Measurements from ENCODE around the gene LSM14B. TPM values are rescaled to one million over a fixed set of nuclear protein-coding genes. Genes with fewer than 3 reads are reported as not detected.

LSM14B gene
- polyA plus RNA-seq, 1 experiment: 26.2 TPM

GRCh38 chr20:62117362-62117646 is 5.0 kb upstream of the LSM14B start:
- ChIA-PET CTCF (no interaction called here), POLR2A (no interaction called here)
- H3K4me3 ChIP-seq (ENCODE audit: low read depth, low read length): no peak overlapping the region
- TF ChIP-seq CTCF (IDR thresholded peaks at IDR 0.05; ENCODE audit: low read depth, low read length): no peak
- no peak overlapping the region for H3K27ac ChIP-seq (ENCODE audit: low read depth, low read length)
- peaks cover 29% of the 10 kb centered on the region for H3K27me3 ChIP-seq (ENCODE audit: control insufficient read depth, insufficient read depth, low read length)
- DNase-seq (ENCODE audit: low read depth, low spot score): no peak
- peaks cover 35% of the 10 kb centered on the region for H3K9me3 ChIP-seq (ENCODE audit: control insufficient read depth, insufficient read depth, low read length)

- POLR2A ChIA-PET: no interaction called here
- CTCF ChIA-PET: no interaction called here
- DNase-seq (ENCODE audit: low read depth, low spot score): no peak
- H3K9me3 ChIP-seq (ENCODE audit: control insufficient read depth, insufficient read depth, low read length): peaks cover 31% of the 10 kb centered on the region
- no peak for TF ChIP-seq CTCF (IDR thresholded peaks at IDR 0.05; ENCODE audit: low read depth, low read length)
- H3K4me3 ChIP-seq (ENCODE audit: low read depth, low read length): no peak overlapping the region
- peaks cover 29% of the 10 kb centered on the region for H3K27me3 ChIP-seq (ENCODE audit: control insufficient read depth, insufficient read depth, low read length)
- no peak overlapping the region for H3K27ac ChIP-seq (ENCODE audit: low read depth, low read length)
These were observed 4.6 kb upstream of the LSM14B start for GRCh38 chr20:62117658-62118057.

GRCh38 chr20:62118113-62119043 is 3.9 kb upstream of the LSM14B start:
- CTCF ChIA-PET: interaction anchor here (0.6 kb wide), 1 partner anchor 107 kb away, joined by 3 read pairs; no protein-coding TSS in a partner anchor
- peaks cover 27% of the 10 kb centered on the region for H3K27me3 ChIP-seq (ENCODE audit: control insufficient read depth, insufficient read depth, low read length)
- no peak overlapping the region for H3K4me3 ChIP-seq (ENCODE audit: low read depth, low read length)
- peaks cover 24% of the 10 kb centered on the region for H3K9me3 ChIP-seq (ENCODE audit: control insufficient read depth, insufficient read depth, low read length)
- POLR2A ChIA-PET: no interaction called here
- DNase-seq (ENCODE audit: low read depth, low spot score): no peak
- TF ChIP-seq CTCF (IDR thresholded peaks at IDR 0.05; ENCODE audit: low read depth, low read length): no peak
- H3K27ac ChIP-seq (ENCODE audit: low read depth, low read length): no peak overlapping the region

- ChIA-PET CTCF (interaction anchor here (0.6 kb wide), 1 partner anchor 108 kb away, joined by 3 read pairs; no protein-coding TSS in a partner anchor), POLR2A (no interaction called here)
- TF ChIP-seq CTCF (IDR thresholded peaks at IDR 0.05; ENCODE audit: low read depth, low read length): no peak
- Histone ChIP-seq H3K27ac (ENCODE audit: low read depth, low read length) (no peak overlapping the region), H3K4me3 (ENCODE audit: low read depth, low read length) (no peak overlapping the region), H3K27me3 (ENCODE audit: control insufficient read depth, insufficient read depth, low read length) (peaks cover 27% of the 10 kb centered on the region), H3K9me3 (ENCODE audit: control insufficient read depth, insufficient read depth, low read length) (peaks cover 17% of the 10 kb centered on the region)
- DNase-seq (ENCODE audit: low read depth, low spot score): no peak
These were observed 3.2 kb upstream of the LSM14B start for GRCh38 chr20:62119115-62119514.

GRCh38 chr20:62119591-62120364 is 2.5 kb upstream of the LSM14B start:
- ChIA-PET POLR2A (no interaction called here), CTCF (interaction anchor here (0.6 kb wide), 1 partner anchor 109 kb away, joined by 3 read pairs; no protein-coding TSS in a partner anchor)
- DNase-seq (ENCODE audit: low read depth, low spot score): no peak

More at GRCh38 chr20:62119591-62120364, 2.5 kb upstream of the LSM14B start:
- Histone ChIP-seq H3K27ac (ENCODE audit: low read depth, low read length) (no peak overlapping the region), H3K4me3 (ENCODE audit: low read depth, low read length) (no peak overlapping the region), H3K9me3 (ENCODE audit: control insufficient read depth, insufficient read depth, low read length) (peaks cover 14% of the 10 kb centered on the region), H3K27me3 (ENCODE audit: control insufficient read depth, insufficient read depth, low read length) (peaks cover 27% of the 10 kb centered on the region)
- no peak for TF ChIP-seq CTCF (IDR thresholded peaks at IDR 0.05; ENCODE audit: low read depth, low read length)
